GM18505 (cell line): ENCODE data around the gene SLC14A1.

ENCODE experiments used
- ATAC-seq: cut with Tn5 transposase; IDR thresholded peaks from one replicate; pipeline ENCODE4 v1.9.1; 2021; ENCODE audit not compliant: unreplicated experiment
- POLR2A ChIP-seq: IDR thresholded peaks from 4 replicates; pipeline ENCODE4 v1.6.1; 2011; ENCODE audit warnings: borderline replicate concordance; ENCODE audit not compliant: insufficient read depth, insufficient read length; ENCODE audit errors: extremely low read depth

SLC14A1 gene

DNA sequence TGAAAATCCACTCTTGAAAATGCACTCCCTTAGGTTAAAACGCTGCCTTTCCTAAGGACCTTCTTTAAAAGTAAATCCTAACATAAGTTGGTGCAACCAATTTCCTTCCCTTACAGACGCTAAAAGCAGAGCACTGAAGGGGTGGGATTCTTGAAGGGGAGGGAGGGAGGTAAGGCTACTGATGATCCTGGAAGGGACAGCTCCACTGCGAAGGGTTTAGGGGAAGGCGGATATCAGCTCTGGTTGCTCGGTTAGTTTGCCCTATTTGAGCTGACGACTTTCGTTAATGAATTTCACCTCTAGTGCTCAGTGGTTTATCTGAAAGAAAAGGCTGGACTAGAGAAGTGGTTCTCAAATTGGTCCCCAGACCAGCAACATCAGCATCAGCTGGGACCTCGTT, 51.8 kb downstream of the SLC14A1 start:
- TF ChIP-seq POLR2A: no peak
- no peak for ATAC-seq

DNA sequence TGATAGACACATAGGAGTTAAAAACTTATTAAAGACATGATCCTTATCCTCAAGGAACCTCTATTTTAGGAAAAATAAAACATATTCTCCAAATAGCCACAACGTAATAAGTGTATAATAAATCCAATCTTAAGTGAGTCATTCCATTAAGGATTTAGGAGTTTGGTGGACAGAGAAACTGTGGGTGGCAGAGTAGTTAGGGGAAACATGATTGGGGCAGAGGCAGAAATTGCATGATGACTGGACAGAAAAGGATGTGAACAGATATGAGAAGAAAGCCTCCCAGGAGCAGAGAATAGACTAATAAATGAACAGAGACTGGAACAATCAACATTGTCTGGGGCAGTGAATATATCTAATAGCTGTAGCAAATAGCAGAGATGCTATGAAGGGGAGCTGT, 53.4 kb downstream of the SLC14A1 start:
- no peak for TF ChIP-seq POLR2A

DNA sequence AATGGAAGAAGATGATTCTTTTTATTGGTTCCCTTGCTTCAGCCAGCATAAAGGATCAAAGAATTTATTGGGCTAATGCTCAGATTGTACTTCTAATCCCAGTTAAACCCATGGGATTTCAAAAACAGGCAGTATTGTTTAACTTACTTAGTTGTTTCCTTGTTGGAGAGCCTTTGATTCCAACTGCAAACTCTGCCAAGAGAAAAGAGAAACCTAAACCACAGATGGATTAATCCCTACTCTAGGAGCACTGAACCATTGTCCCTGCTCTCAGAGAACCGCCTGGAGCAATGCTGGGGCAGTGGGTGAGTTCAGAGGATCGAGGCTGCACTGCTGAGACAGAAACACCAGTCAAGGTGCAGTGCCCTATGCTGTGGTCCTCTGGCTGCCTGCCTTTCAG, 56.6 kb downstream of the SLC14A1 start:
- no peak for TF ChIP-seq POLR2A
- ATAC-seq: no peak

More for the DNA sequence above, 53.4 kb downstream of the SLC14A1 start:
- ATAC-seq: no peak

DNA sequence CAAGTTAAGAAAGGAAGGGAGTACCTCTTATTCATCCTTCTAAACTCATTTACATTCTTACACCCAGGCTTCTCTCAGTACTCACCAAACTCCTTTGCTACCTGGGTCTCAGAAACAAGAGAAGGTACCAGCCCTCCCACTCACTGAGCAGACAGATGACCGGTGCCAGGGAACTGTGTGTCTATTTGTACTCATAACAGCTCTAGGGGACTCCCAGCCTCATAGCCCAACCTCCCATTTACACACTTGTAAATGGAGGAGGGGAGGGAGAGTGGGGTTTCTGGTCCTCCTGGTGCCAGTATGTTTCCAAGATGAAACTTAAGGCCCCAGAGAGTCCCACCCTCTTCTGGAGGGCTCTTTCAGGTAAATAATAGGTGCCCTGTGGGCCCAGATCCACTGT, 58.7 kb downstream of the SLC14A1 start:
- ATAC-seq: no peak
- no peak for TF ChIP-seq POLR2A

DNA sequence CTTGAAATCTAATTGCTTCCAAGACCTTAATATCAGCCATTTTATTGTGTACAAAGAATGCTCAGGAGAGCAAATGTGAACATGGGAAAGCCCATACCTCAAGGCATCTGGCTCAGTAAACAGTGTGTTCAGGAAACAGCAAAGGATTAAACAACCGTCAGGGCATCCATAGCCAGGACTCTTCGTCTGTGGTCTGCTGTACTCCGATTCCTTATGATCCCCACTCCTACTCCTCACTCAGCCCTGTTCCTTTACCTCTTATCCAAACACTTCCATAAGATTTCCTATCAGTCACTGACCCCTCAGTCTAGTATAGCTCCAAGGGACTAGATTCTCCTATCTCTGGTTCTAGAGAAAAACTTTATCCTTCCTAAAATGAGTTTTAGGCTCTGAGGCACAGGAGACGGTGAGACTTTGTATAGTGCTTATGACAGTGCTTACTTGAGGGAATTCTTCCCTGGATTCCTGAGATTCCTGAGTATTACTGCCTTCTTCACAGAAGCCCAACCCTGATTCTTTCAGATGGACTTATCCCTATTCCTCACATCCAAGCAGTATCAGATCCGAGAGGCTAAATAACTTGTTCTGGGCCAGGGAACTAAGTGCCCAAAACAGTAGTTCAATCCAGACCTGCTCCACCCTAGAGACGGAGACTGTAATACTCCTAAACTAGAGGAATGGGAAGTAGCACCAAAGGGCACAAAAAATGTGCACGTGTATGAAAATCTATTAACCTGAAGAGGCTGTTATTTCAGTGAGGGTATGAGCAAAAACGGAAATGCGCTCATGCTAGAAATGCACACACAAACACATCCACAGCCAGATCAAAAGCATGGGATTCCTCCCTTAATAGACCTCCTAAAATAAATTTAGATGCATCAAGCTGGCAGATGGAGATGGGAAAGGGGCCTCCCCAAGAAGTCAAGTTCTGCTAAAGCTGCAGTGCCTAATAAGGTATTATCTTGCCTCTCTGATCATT, 59.4 kb downstream of the SLC14A1 start:
- no peak for ATAC-seq
- TF ChIP-seq POLR2A: no peak

DNA sequence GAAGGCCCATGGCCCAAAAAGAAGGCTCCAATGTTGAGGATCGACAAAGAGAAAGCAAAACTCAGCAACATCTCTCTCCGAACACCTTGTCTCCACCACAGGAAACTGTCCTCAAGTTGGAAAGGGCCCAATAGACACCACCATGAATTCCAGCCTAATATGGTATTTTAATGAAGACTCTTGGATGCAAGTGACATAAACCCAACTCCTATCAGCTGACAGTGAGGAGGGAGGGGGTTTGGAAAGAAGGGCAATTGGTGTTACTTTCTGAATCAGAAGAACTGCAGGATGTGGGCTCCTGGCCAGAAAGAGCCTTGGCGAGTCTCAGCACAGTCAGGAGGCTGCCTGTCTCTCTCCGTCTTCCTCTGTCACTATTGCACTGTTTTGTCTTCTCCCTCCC, 61.2 kb downstream of the SLC14A1 start:
- ATAC-seq: no peak
- TF ChIP-seq POLR2A: no peak

DNA sequence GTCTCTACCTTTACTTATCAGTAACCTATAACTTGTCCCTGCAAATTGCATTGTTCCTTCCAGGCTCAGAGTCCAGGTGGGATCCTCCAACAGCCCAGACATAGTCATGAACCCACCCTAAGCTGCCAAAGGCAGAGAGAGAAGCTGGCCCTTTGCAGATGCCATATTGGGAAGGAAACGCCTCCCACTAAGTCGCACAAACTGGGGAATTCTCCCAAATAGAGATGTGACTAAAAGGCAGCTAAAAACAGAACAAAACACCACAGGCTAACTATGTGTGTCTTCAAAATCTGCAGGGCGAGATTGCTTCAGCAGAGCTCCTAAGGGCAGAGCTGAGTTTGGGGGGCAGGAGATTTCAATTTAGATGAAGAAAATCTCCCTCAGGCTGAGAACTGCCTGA, 63.0 kb downstream of the SLC14A1 start:
- TF ChIP-seq POLR2A: no peak
- no peak for ATAC-seq

DNA sequence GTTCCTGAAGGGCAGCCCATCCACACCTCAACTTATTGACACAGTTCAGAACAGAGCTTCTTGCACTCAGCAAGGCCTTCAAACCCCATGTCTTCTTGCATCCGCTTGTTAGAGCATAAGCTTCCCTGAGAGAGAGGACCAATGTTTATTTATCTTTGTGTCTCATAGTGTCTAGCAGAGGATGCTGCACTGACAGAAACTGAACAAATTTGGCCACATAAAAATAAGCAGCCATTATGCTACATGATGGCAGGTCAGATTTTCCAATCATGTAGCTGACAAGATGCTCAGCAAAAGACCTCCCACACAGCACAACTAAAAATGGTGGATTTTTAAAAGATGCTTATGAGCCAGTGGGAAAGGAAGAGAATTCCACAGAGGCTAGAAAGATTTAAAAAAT, 63.4 kb downstream of the SLC14A1 start:
- ATAC-seq: no peak
- TF ChIP-seq POLR2A: no peak

DNA sequence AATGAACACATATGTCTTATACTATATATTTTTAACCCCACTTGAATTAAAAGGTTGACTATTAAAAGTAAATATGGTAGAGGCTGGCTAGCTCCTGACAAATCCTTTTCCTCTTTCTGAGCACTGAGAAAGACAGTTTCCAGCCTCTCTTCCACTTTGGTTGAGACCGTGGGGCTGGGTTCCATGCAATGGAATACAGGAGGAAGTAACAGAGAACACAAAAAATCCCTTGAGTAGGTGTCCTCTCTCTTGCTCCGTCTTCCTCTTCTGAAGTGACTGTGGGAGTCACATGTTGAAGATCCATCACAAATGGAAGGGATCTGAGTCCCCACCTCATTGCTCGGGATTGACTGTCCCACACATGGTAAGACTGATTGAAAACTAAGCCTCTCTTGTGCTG, 64.9 kb downstream of the SLC14A1 start:
- no peak for TF ChIP-seq POLR2A
- ATAC-seq: no peak

DNA sequence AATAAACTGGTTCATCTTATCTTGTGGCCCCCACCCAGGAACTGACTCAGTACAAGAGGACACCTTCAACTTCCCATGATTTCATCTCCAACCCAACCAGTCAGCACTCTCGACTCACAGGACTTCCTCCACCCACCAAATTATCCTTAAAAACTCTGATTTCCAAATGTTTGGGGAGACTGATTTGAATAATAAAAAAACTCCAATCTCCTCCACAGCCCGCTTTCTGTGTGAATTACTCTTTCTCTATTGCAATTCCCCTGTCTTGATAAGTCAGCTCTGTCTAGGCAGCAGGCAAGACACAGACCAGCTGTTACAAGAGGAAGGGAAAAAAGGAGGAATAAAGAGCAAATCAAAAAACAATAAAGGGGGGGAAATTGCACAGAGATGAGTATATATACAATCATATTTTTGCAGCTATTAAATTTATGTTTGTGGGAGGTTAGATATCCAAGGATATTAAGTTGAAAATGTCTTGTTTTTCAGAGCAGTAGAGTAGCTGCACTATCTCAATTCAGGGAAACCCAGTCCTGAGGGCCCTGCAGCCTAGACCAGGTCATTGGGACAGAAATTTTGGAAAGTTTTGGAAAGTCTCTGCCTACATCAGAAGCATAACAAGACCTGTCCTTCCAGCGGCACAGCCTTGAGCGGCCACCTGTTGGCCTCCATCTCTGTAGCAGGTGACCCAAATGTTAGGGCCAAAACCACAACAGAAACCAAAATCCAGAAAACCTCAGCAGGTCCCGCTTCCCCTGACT, 68.7 kb downstream of the SLC14A1 start:
- ATAC-seq: no peak
- no peak for TF ChIP-seq POLR2A

DNA sequence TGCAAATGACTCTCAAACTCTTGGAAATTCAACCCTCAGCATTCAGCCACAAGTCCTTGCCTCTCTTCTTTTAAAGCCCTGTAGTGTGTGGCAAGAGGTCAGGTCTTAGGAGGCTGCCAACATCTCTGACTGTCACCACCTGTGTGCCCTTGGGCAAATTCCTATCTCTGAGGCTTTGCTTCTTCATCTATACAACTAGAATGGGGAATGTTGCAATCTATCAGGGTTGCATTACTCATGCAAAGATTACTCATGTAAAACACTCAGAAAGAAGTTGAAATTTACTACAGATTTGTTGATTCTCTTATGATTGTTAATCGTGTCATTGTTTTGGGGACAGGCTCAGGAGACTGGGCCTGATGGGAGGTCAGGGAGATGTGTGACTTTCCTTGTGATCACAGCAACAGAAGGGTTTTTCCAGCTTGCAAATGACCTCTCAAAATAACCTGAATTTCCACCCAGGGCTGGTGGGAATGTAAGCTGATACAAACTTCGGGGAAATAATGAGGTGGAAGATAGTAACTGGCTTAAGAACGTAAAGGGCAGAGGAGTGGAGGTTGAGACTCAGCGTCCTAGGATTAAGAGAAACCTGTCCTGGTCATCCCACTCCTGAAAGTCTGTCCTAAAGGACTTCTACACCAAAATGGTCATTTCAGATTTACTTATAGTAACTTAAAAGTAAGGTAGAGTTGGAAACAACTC, 69.4 kb downstream of the SLC14A1 start:
- no peak for ATAC-seq
- no peak for TF ChIP-seq POLR2A

DNA sequence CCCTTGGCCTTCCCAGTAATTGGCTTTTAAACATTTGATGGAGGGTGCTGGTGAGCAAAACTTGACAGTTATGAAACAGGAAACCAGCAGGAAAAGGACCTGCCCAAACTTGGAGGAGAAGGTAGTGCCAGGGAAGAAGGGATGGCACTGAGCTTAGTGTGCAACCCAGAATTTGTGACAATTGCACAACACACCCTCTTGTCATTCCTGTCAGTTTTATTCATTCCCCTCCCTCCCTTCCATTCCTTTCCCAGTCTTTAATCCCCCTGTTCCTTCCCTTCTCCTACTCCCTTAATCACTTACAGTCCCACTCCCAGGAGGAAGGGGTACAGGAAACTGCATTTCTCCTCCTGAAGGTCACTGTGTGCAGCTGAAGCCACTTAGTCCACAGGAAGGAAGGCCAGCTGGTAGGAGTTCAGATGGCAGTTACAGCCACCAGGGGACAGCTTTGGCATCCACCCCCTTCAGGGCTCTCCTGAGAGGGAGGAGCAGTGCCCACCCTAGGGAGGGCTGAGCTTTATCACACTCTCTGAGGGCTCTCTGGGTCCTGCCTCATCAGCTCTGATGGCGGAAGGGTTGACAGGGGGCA, 77.5 kb downstream of the SLC14A1 start:
- ATAC-seq: no peak
- no peak for TF ChIP-seq POLR2A
